DOHH2 (cell line): ENCODE results near the gene TFF3.

Experiments used
- H3F3A ChIP-seq: fragments of 200-600 bp; sonication (generic), shearing (Covaris generic); 2 replicates; pipeline ENCODE4 v1.6.0; 2016; ENCODE audit warnings: antibody characterized with exemption, mild to moderate bottlenecking; ENCODE audit not compliant: control insufficient read depth, insufficient read depth
- H3K27ac ChIP-seq: fragments of 200-600 bp; sonication (generic); 2 replicates; pipeline ENCODE4 v1.5.1; 2014; ENCODE audit warnings: low read depth, mild to moderate bottlenecking, low read length, moderate library complexity
- H3K27me3 ChIP-seq: fragments of 200-600 bp; sonication (generic); 2 replicates; pipeline ENCODE4 v1.6.1; 2014; ENCODE audit warnings: mild to moderate bottlenecking, low read length, mixed read lengths; ENCODE audit not compliant: control insufficient read depth
- H3K36me3 ChIP-seq: fragments of 200-600 bp; sonication (generic); 2 replicates; pipeline ENCODE4 v1.6.1; 2014; ENCODE audit warnings: mild to moderate bottlenecking, low read length, moderate library complexity, mixed read lengths; ENCODE audit not compliant: control insufficient read depth
- H3K4me1 ChIP-seq: fragments of 200-600 bp; sonication (generic); 2 replicates; pipeline ENCODE4 v1.6.1; 2014; ENCODE audit warnings: mild to moderate bottlenecking, low read length, mixed read lengths; ENCODE audit not compliant: control insufficient read depth
- H3K4me2 ChIP-seq: fragments of 200-600 bp; sonication (generic); 2 replicates; pipeline ENCODE4 v1.6.0; 2014; ENCODE audit warnings: mild to moderate bottlenecking, low read length, moderate library complexity
- H3K4me3 ChIP-seq: fragments of 200-600 bp; sonication (generic); 2 replicates; pipeline ENCODE4 v1.5.1; 2014; ENCODE audit warnings: mild to moderate bottlenecking, low read length, mixed read lengths
- H3K79me2 ChIP-seq: fragments of 200-600 bp; sonication (generic); 2 replicates; pipeline ENCODE4 v1.6.1; 2014; ENCODE audit warnings: mild to moderate bottlenecking, low read length, mixed read lengths; ENCODE audit not compliant: control insufficient read depth
- H3K9me2 ChIP-seq: fragments of 200-600 bp; sonication (generic); replicated peaks from 2 replicates; pipeline ENCODE4 v1.6.1; 2014; ENCODE audit warnings: mild to moderate bottlenecking, low read length, mixed read lengths; ENCODE audit not compliant: control insufficient read depth
- H3K9me3 ChIP-seq: fragments of 200-600 bp; sonication (generic); 2 replicates; pipeline ENCODE4 v1.6.1; 2014; ENCODE audit warnings: antibody characterized with exemption, low read length, mixed read lengths; ENCODE audit not compliant: control insufficient read depth, insufficient read depth
- H4K20me1 ChIP-seq: fragments of 200-600 bp; sonication (generic); 2 replicates; pipeline ENCODE4 v1.6.0; 2014; ENCODE audit warnings: low read depth, mild to moderate bottlenecking, antibody characterized with exemption, low read length, moderate library complexity; ENCODE audit not compliant: control insufficient read depth, insufficient read depth
- EZH2phosphoT487 ChIP-seq: fragments of 200-600 bp; sonication (generic); IDR thresholded peaks from 2 replicates; pipeline ENCODE4 v1.6.1; 2017; ENCODE audit warnings: borderline replicate concordance, mild to moderate bottlenecking, antibody characterized with exemption, low read length, moderate library complexity, mixed read lengths
- TF ChIP-seq, protein P1 (sequence below): fragments of 200-600 bp; sonication (generic); IDR thresholded peaks from one replicate; pipeline ENCODE4 v1.5.1; 2014; ENCODE audit warnings: antibody characterized with exemption, mild to moderate bottlenecking, low read depth, low read length; ENCODE audit not compliant: poor library complexity, severe bottlenecking

The TFF3 gene

DNA sequence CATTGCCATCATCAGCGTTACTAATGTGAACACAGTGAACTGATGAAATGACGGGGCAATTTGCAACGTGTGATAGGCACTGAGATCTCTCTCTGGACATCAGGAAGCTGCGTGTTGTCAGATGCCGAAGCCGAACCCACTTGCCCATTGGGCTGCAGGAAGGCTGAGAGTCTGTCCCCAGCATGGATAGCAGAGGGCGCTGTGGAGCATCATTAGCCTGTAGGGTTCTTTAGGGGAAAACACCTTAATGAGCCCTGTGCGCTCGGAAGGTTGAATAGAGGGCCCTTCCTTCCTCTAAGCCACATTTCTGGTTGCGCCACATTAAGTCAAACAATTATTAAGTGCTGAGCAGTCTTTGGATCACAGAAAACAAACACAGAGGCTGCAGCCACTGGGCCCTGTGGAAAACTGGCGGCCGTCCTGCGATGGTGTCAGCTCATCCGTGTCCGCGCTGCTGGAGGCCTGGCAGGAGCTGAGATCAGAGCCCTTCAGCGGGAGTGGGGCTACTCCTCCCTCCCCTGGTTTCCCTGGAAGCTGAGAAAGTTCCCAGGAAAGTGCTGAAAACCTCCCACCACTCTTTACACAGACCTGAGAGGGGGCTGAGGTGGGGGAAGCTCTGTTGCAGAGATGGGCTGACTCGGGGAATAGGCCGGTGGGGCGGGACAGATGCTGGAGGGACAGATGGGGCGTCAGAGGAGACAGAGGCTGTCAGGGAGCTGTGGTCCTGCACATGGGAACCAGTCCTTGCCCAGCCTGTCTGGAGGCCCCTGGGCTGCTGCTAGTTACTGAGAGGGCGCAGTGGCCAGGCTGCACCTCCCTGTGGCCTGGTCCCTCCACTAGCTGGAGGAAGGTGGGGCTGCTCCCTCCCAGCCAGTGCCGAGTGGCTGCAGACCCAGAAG is 22.9 kb upstream of the TFF3 start:
- Histone ChIP-seq H3K27me3 (peaks cover 15% of the 10 kb centered on the region), H3K9me2 (no peaks in the 10 kb centered on the region), H3K4me1 (peaks cover 6% of the 10 kb centered on the region; the same call in 1 of the 2 replicates), H3K79me2 (no peaks in the 10 kb centered on the region), H3K27ac (no peak overlapping the region), H3F3A (peaks cover 5% of the 10 kb centered on the region; the same call in 1 of the 2 replicates), H4K20me1 (no peaks in the 10 kb centered on the region), H3K9me3 (no peaks in the 10 kb centered on the region), H3K4me2 (no peak overlapping the region; the same call in 1 of the 2 replicates), H3K36me3 (no peaks in the 10 kb centered on the region), H3K4me3 (no peak overlapping the region)
- TF ChIP-seq, protein P1, sequence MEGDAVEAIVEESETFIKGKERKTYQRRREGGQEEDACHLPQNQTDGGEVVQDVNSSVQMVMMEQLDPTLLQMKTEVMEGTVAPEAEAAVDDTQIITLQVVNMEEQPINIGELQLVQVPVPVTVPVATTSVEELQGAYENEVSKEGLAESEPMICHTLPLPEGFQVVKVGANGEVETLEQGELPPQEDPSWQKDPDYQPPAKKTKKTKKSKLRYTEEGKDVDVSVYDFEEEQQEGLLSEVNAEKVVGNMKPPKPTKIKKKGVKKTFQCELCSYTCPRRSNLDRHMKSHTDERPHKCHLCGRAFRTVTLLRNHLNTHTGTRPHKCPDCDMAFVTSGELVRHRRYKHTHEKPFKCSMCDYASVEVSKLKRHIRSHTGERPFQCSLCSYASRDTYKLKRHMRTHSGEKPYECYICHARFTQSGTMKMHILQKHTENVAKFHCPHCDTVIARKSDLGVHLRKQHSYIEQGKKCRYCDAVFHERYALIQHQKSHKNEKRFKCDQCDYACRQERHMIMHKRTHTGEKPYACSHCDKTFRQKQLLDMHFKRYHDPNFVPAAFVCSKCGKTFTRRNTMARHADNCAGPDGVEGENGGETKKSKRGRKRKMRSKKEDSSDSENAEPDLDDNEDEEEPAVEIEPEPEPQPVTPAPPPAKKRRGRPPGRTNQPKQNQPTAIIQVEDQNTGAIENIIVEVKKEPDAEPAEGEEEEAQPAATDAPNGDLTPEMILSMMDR: peak; percentile 68
- TF ChIP-seq EZH2phosphoT487: no peak

GRCh38 chr21:42337276-42337675 is 22.1 kb upstream of the TFF3 start:
- no peaks in the 10 kb centered on the region for H3K36me3 ChIP-seq
- no peaks in the 10 kb centered on the region for H3K9me3 ChIP-seq
- no peak for TF ChIP-seq EZH2phosphoT487
- TF ChIP-seq, protein P1: no peak
- no peak overlapping the region for H3K4me2 ChIP-seq
- no peak overlapping the region for H3K4me3 ChIP-seq
- no peaks in the 10 kb centered on the region for H4K20me1 ChIP-seq
- H3K4me1 ChIP-seq: peaks cover 6% of the 10 kb centered on the region; the same call in 1 of the 2 replicates
- H3K27me3 ChIP-seq: peaks cover 16% of the 10 kb centered on the region
- no peak overlapping the region for H3K27ac ChIP-seq
- no peaks in the 10 kb centered on the region for H3K79me2 ChIP-seq
- H3K9me2 ChIP-seq: no peaks in the 10 kb centered on the region
- peaks cover 5% of the 10 kb centered on the region; the same call in 1 of the 2 replicates for H3F3A ChIP-seq

- peaks cover 23% of the 10 kb centered on the region for H3K27me3 ChIP-seq
- H4K20me1 ChIP-seq: no peaks in the 10 kb centered on the region
- no peaks in the 10 kb centered on the region for H3K9me2 ChIP-seq
- peaks cover 5% of the 10 kb centered on the region; the same call in 1 of the 2 replicates for H3F3A ChIP-seq
- peaks cover 6% of the 10 kb centered on the region; the same call in 1 of the 2 replicates for H3K4me1 ChIP-seq
- TF ChIP-seq, protein P1: no peak
- no peak for TF ChIP-seq EZH2phosphoT487
- H3K4me3 ChIP-seq: no peak overlapping the region
- no peaks in the 10 kb centered on the region for H3K36me3 ChIP-seq
- no peak overlapping the region for H3K4me2 ChIP-seq
- no peak overlapping the region for H3K27ac ChIP-seq
- no peaks in the 10 kb centered on the region for H3K9me3 ChIP-seq
- H3K79me2 ChIP-seq: no peaks in the 10 kb centered on the region
Measured at GRCh38 chr21:42336054-42336453, 20.8 kb upstream of the TFF3 start.
